ENCODE results near the gene DRD4. TPM values are rescaled to one million over a fixed set of nuclear protein-coding genes. Genes with fewer than 3 reads are reported as not detected.

DRD4 gene
- total and polyA plus RNA-seq, 9 of the 15 experiments (the other 6 are each of a cell fraction or from before 2014, with no cell fraction given): 0.04 to 0.95 (median 0.21) TPM; not detected in 5

- intact Hi-C loops (cut with micrococcal nuclease) (no loop called here), in situ Hi-C loops (cut with MboI) (no loop called here)
- Histone ChIP-seq H3K9me1 (ENCODE audit: control insufficient read depth, insufficient read depth, low read length) (no peaks in the 10 kb centered on the region), H3K36me3 (ENCODE audit: control insufficient read depth, insufficient read depth, low read length) (peaks cover 82% of the 10 kb centered on the region), H3K9ac (ENCODE audit: insufficient read depth in 1 of 2, low read depth in 2 of 2, low read length in 2 of 2) (0 out of 4 replicates have a peak overlapping the region, but pooled peaks of 1 of the 2 experiments have one; percentile 0), H2AFZ (ENCODE audit: low read depth, low read length) (no peak overlapping the region), H3K9me3 (replicated peaks; ENCODE audit: control insufficient read depth, insufficient read depth, low read depth, low read length) (no peaks in the 10 kb centered on the region), H3K27me3 (ENCODE audit: control insufficient read depth in 2 of 2, insufficient read depth in 2 of 2, low read length in 2 of 2) (no peaks in the 10 kb centered on the region), H3K4me3 (no peak overlapping the region), H3K27ac (ENCODE audit: extremely low read depth, low read depth, low read length) (no peak overlapping the region), H4K20me1 (replicated peaks; ENCODE audit: control insufficient read depth, insufficient read depth, low read length) (no peaks in the 10 kb centered on the region), H3K79me2 (ENCODE audit: control insufficient read depth, insufficient read depth, low read length) (no peaks in the 10 kb centered on the region), H3K4me2 (ENCODE audit: insufficient read depth, low read length) (no peak overlapping the region), H3K4me1 (replicated peaks in 1 of 2; ENCODE audit: control insufficient read depth in 2 of 2, insufficient read depth in 2 of 2, low read length in 2 of 2) (peaks cover 0 to 5% of the 10 kb centered on the region in 2 experiments; a peak in 1 of 5 replicates)
- TF ChIP-seq, protein P1, sequence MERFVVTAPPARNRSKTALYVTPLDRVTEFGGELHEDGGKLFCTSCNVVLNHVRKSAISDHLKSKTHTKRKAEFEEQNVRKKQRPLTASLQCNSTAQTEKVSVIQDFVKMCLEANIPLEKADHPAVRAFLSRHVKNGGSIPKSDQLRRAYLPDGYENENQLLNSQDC (CRISPR knock-in tag; IDR thresholded peaks at IDR 0.05): no peak
- TF ChIP-seq GTF3C2 (IDR thresholded peaks at IDR 0.05; ENCODE audit: borderline replicate concordance, extremely low read depth, insufficient read length): no peak
- TF ChIP-seq ZNF124 (CRISPR knock-in tag; IDR thresholded peaks at IDR 0.05): no peak
- TF ChIP-seq SP2 (IDR thresholded peaks at IDR 0.05; ENCODE audit: extremely low read depth, low read depth, low read length, poor library complexity, severe bottlenecking): no peak
- no peak for TF ChIP-seq STAT5A (IDR thresholded peaks at IDR 0.05; ENCODE audit: borderline replicate concordance, low read length)
- no peak for TF ChIP-seq FOS (IDR thresholded peaks at IDR 0.05; ENCODE audit: extremely low read depth, insufficient read length)
- no peak for TF ChIP-seq BDP1 (IDR thresholded peaks at IDR 0.05; ENCODE audit: insufficient read depth, insufficient read length)
- TF ChIP-seq ZNF707 (CRISPR knock-in tag; conservative IDR thresholded peaks at IDR 0.05): no peak
- TF ChIP-seq, protein P2, sequence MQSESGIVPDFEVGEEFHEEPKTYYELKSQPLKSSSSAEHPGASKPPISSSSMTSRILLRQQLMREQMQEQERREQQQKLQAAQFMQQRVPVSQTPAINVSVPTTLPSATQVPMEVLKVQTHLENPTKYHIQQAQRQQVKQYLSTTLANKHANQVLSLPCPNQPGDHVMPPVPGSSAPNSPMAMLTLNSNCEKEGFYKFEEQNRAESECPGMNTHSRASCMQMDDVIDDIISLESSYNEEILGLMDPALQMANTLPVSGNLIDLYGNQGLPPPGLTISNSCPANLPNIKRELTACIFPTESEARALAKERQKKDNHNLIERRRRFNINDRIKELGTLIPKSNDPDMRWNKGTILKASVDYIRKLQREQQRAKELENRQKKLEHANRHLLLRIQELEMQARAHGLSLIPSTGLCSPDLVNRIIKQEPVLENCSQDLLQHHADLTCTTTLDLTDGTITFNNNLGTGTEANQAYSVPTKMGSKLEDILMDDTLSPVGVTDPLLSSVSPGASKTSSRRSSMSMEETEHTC (IDR thresholded peaks at IDR 0.05): no peak
- no peak for TF ChIP-seq GTF2A2 (tag; IDR thresholded peaks at IDR 0.05)
- TF ChIP-seq, protein P3, sequence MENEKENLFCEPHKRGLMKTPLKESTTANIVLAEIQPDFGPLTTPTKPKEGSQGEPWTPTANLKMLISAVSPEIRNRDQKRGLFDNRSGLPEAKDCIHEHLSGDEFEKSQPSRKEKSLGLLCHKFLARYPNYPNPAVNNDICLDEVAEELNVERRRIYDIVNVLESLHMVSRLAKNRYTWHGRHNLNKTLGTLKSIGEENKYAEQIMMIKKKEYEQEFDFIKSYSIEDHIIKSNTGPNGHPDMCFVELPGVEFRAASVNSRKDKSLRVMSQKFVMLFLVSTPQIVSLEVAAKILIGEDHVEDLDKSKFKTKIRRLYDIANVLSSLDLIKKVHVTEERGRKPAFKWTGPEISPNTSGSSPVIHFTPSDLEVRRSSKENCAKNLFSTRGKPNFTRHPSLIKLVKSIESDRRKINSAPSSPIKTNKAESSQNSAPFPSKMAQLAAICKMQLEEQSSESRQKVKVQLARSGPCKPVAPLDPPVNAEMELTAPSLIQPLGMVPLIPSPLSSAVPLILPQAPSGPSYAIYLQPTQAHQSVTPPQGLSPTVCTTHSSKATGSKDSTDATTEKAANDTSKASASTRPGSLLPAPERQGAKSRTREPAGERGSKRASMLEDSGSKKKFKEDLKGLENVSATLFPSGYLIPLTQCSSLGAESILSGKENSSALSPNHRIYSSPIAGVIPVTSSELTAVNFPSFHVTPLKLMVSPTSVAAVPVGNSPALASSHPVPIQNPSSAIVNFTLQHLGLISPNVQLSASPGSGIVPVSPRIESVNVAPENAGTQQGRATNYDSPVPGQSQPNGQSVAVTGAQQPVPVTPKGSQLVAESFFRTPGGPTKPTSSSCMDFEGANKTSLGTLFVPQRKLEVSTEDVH (IDR thresholded peaks at IDR 0.05; ENCODE audit: low read depth, partially characterized antibody): no peak
- no peak for TF ChIP-seq PURB (CRISPR knock-in tag; IDR thresholded peaks at IDR 0.05; ENCODE audit: low read depth)
- POLR2A ChIA-PET: interaction anchor here (0.5 to 2.2 kb wide), 6 partner anchors 10 to 333 kb away, joined by 3 to 19 read pairs (median 5); no protein-coding TSS in a partner anchor
- DNase-seq (ENCODE audit: extremely low read depth in 1 of 4, low spot score in 3 of 4) (no peak), FAIRE-seq (no peak), ATAC-seq (no peak)
- no TSS peak for BruUV-seq (replicated peaks)
- WGBS (ENCODE audit: insufficient coverage, low coverage, missing lambda C conversion rate): 93% methylated on average over 15 of the region's 19 CpGs
- CTCF ChIA-PET (ENCODE audit: low intra/inter-chr PET ratio): no interaction called here
These were observed 43.4 kb downstream of the DRD4 start for GRCh38 chr11:680476-680875.
